Tibial nerve (tissue), 4 donors: ENCODE results near the gene PSORS1C1. TPM values are rescaled to one million over a fixed set of nuclear protein-coding genes. Genes with fewer than 3 reads are reported as not detected.
A peak's percentile ranks its signal among the peaks of the same experiment; 100 is the strongest.
"Not testable (repeated sequence)": the region's sequence is repeated elsewhere in the genome, so short reads cannot be mapped to it uniquely, and the experiment has no call there.

ENCODE experiments used
- DNase-seq, 2 donors: peaks; one replicate each; pipeline ENCODE4 v3.0.0-alpha.2; 2019; ENCODE audit warnings: low spot score in 2 of 2
- H3K27ac ChIP-seq, 4 donors: fragments of 200-600 bp; sonication (generic) in 3 of 4; one replicate each; pipeline ENCODE4 v1.5.1; 2017 to 2019; ENCODE audit warnings: mild to moderate bottlenecking in 1 of 4
- H3K27me3 ChIP-seq, 2 donors: fragments of 200-600 bp; sonication (generic) in 1 of 2; one replicate each; pipeline versions ENCODE4 v1.5.1 to v1.6.0; 2017 to 2019
- H3K36me3 ChIP-seq, 3 donors: fragments of 200-600 bp; sonication (generic); one replicate each; pipeline ENCODE4 v1.5.1; 2018 to 2019
- H3K4me1 ChIP-seq, 4 donors: fragments of 200-600 bp; sonication (generic) in 3 of 4; one replicate each; pipeline ENCODE4 v1.5.1; 2017 to 2019
- H3K4me3 ChIP-seq, 4 donors: fragments of 200-600 bp; sonication (generic) in 3 of 4; one replicate each; pipeline ENCODE4 v1.5.1; 2017 to 2019; ENCODE audit warnings: mild to moderate bottlenecking in 1 of 4, moderate library complexity in 1 of 4
- H3K9me3 ChIP-seq, 4 donors: fragments of 200-600 bp; sonication (generic) in 3 of 4; one replicate each; pipeline ENCODE4 v1.5.1; 2017 to 2019
- CTCF ChIP-seq, 5 experiments: fragments of 200-600 bp in 3 of 5; fragments of 450-650 bp in 2 of 5; sonication (generic) in 3 of 5; IDR thresholded peaks; one replicate each; pipeline ENCODE4 v1.5.1; 2016 to 2019; ENCODE audit warnings: antibody characterized with exemption in 5 of 5, mild to moderate bottlenecking in 3 of 5, moderate library complexity in 2 of 5
- EP300 ChIP-seq, 2 donors: sonication (generic); formaldehyde crosslinking; IDR thresholded peaks; one replicate each; pipeline ENCODE4 v1.6.1; 2017; ENCODE audit warnings: antibody characterized with exemption in 2 of 2, mild to moderate bottlenecking in 1 of 2
- POLR2A ChIP-seq, 2 donors: fragments of 450-650 bp; IDR thresholded peaks; one replicate each; pipeline ENCODE4 v1.6.1; 2017; ENCODE audit warnings: antibody characterized with exemption in 2 of 2, mild to moderate bottlenecking in 2 of 2, moderate library complexity in 2 of 2
- WGBS, 2 donors: methylation state at CpG; one replicate each; pipeline ENCODE4 v1.1.5; 2018; 5-methylcytosine and 5-hydroxymethylcytosine counted together
- total RNA-seq, 4 donors: library from RNA; depleted of rRNA; stranded (reverse); fragments of >200 nt; gene quantifications; one replicate each; pipeline ENCODE4 v1.1.0, GENCODE V29; 2016

The PSORS1C1 gene, protein sequence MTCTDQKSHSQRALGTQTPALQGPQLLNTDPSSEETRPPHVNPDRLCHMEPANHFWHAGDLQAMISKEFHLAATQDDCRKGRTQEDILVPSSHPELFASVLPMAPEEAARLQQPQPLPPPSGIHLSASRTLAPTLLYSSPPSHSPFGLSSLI
- 1 to 10 TPM in 3 of 4 donors, under 1 TPM in 1; 0.42 to 8.5 (median 2.2) TPM for total RNA-seq

- Histone ChIP-seq H3K27me3 (no peaks in the 10 kb centered on the region), H3K36me3 (no peaks in the 10 kb centered on the region), H3K9me3 (no peaks in the 10 kb centered on the region), H3K27ac (peak within 1 kb of the TSS; percentile 22 to 79 (median 69)), H3K4me3 (peak within 1 kb of the TSS in 2 of 4 donors; percentile 10 to 33), H3K4me1 (peaks cover 0 to 40% (median 15%) of the 10 kb centered on the region in 4 donors)
- TF ChIP-seq POLR2A (IDR thresholded peaks at IDR 0.05) (no peak), EP300 (IDR thresholded peaks at IDR 0.05) (peak in 1 of 2 donors; percentile 47)
- DNase-seq: peak; percentile 33 to 66
- 16 to 23% methylated on average over 3 of the region's 3 CpGs for WGBS, 2 donors
Measured at GRCh38 chr6:31114541-31114878, at the start of gene PSORS1C1. PSORS1C1 (plus strand) TSS chr6:31114800; CDS start chr6:31129633, 14,833 bp downstream.

DNA sequence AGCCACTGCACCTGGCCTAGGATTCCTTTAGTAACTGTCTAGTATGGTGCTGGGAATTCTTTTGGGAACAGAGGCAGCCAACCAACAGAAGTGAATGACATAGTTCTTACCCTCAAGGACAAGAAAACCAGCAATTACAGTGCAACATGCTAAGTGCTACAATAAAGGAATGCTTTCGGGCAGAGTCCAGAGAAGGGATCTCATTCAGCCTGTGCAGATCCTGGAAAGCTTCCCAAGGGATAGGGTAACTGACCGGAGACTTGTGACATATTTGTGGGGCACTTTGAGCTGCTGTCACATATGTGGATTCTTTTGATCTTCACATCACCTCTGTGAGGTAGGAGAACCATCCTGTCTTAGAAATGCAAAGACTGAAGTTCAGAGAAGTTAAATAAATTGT lies 49.0 kb upstream of the PSORS1C1 start:
- H3K27me3 ChIP-seq: no peaks in the 10 kb centered on the region
- no peak overlapping the region for H3K27ac ChIP-seq
- DNase-seq: no peak
- no peak for TF ChIP-seq POLR2A (IDR thresholded peaks at IDR 0.05)
- no peak for TF ChIP-seq CTCF (IDR thresholded peaks at IDR 0.05)
- no peak for TF ChIP-seq EP300 (IDR thresholded peaks at IDR 0.05)
- no peaks in the 10 kb centered on the region for H3K9me3 ChIP-seq
- H3K36me3 ChIP-seq: no peaks in the 10 kb centered on the region
- H3K4me3 ChIP-seq: no peak overlapping the region
- peaks cover 0 to 16% (median 0%) of the 10 kb centered on the region in 4 donors for H3K4me1 ChIP-seq
- WGBS, 2 donors: 24 to 34% methylated on average over 2 of the region's 2 CpGs

- not testable (repeated sequence) for H3K27ac ChIP-seq, H3K27me3 ChIP-seq, H3K9me3 ChIP-seq, H3K4me3 ChIP-seq, H3K36me3 ChIP-seq, DNase-seq
- 77 to 93% methylated on average over 8 to 20 of the region's 32 CpGs for WGBS, 2 donors
- peaks cover 0 to 24% (median 2%) of the 10 kb centered on the region in 4 donors for H3K4me1 ChIP-seq
Measured at GRCh38 chr6:31067028-31067427, 47.6 kb upstream of the PSORS1C1 start.

- WGBS, 2 donors: 36 to 45% methylated on average over 7 of the region's 11 CpGs
- H3K4me3 ChIP-seq, H3K9me3 ChIP-seq, DNase-seq, H3K27me3 ChIP-seq, H3K36me3 ChIP-seq: not testable (repeated sequence)
- peak overlapping the region in 1 of 4 donors; percentile 24 for H3K27ac ChIP-seq
- H3K4me1 ChIP-seq: peaks cover 0 to 34% (median 6%) of the 10 kb centered on the region in 4 donors
Measured at GRCh38 chr6:31067891-31068668, 46.5 kb upstream of the PSORS1C1 start.

DNA sequence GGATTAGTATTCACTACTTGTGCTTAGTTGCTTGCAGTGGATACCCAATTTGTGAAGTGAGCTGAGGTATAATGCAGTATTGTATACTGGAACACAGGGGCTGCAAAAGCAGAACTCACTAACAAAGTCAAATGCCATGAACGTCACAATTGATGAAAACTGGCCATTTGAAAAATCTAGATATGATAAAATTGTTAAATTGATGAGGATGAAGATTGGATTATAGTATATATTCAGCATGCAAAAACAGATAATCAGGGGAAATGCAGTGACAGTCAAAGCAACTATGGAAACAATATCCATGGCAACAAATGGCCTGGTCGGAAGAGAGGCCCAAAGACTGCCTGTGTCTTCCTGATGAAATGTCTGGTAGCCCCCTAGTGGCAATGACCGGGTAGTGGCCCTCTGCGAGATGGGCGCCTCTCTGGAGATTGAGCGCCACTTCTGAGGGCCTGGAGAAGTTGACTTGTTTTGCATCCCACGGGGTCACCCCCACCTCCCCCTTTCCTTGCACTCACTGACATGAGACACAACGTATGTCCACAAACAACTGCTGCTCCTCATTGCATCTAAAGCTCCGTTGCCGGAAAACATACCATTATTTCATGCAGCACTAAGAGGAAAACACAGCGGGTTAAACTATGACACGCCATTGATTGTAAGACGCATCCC lies 45.8 kb upstream of the PSORS1C1 start:
- H3K9me3 ChIP-seq: no peaks in the 10 kb centered on the region
- 39 to 41% methylated on average over 13 of the region's 13 CpGs for WGBS, 2 donors
- H3K36me3 ChIP-seq: no peaks in the 10 kb centered on the region
- no peaks in the 10 kb centered on the region for H3K27me3 ChIP-seq
- H3K4me1 ChIP-seq: peaks cover 0 to 39% (median 6%) of the 10 kb centered on the region in 4 donors
- TF ChIP-seq CTCF (IDR thresholded peaks at IDR 0.05): peak; percentile 73 to 88 (median 86)
- no peak for TF ChIP-seq EP300 (IDR thresholded peaks at IDR 0.05)
- no peak overlapping the region for H3K4me3 ChIP-seq
- H3K27ac ChIP-seq: peak overlapping the region in 1 of 4 donors; percentile 24
- DNase-seq: peak; percentile 70 to 86

DNA sequence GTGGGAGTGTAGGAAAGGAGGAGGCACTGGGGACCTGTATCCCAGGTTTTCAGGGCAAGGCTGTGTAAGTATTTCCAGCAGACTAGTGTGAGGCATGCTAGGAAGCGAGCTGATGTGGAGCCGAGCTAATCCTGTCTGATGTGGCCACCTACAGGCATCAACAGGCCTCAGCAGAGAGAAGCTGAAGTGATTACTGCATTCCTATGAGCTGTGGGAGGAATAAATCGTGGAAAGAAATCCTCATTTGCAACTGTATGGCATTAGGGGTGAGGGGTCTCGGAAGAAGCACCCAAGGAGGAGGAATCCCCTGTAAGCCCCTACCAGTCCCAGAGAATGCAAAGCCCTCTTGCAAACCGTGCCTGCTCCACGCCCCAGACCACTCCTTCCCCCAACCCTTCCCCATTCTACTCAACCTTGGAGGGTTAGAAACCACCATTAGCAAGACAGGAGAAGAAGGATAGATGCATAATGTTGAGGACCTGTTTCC lies 43.8 kb upstream of the PSORS1C1 start:
- no peaks in the 10 kb centered on the region for H3K36me3 ChIP-seq
- 26 to 27% methylated on average over 6 of the region's 6 CpGs for WGBS, 2 donors
- no peak overlapping the region for H3K4me3 ChIP-seq
- TF ChIP-seq CTCF (IDR thresholded peaks at IDR 0.05) (peak in 4 of 5 experiments; percentile 30 to 63 (median 56)), EP300 (IDR thresholded peaks at IDR 0.05) (peak in 1 of 2 donors; percentile 13), POLR2A (IDR thresholded peaks at IDR 0.05) (no peak)
- peak overlapping the region in 2 of 4 donors; percentile 21 to 29 for H3K27ac ChIP-seq
- no peaks in the 10 kb centered on the region for H3K27me3 ChIP-seq
- peaks cover 0 to 39% (median 6%) of the 10 kb centered on the region in 4 donors for H3K4me1 ChIP-seq
- DNase-seq: no peak
- H3K9me3 ChIP-seq: no peaks in the 10 kb centered on the region
